Measurements from ENCODE around the gene C3orf20. TPM values are rescaled to one million over a fixed set of nuclear protein-coding genes. Genes with fewer than 3 reads are reported as not detected.

C3orf20 gene
- total RNA-seq, 3 donors from 2014 or later: 0.15 to 0.16 TPM; not detected in 1

DNA sequence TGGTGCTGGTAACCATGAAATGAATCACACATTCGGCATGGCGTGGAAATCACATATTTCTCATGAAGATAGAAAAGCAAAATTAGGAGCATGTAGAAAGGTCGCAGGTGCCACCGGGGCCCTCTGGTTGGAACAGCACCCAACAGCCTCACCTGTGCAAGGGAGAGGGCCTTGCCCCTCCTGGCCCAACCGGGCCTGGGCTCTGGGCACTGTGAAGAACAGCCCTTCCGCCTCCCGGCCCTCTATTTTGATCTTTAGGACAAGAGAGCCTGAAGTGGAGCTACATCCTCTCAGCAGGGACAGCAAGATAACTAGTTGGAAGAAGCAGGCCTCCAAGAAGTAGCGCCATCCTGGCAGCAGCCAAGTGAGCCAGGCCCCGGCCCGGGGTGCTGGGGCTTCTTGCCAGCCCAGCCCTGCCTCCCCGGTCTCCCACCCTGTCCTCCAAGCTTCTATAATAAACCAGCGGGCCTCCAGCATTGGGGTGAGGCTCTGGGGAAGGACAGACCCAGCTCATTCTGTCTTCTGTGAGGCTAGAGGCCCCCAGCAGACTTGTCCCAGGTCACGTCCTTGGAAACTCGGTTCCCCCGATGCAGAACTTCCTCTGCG is 97.7 kb downstream of the C3orf20 start:
- no peaks in the 10 kb centered on the region for H3K9me3 ChIP-seq
- intact Hi-C loops (cut with DNase I; ENCODE audit: low total_unique reads): no loop called here
- H3K36me3 ChIP-seq: no peaks in the 10 kb centered on the region
- TF ChIP-seq, protein P1, sequence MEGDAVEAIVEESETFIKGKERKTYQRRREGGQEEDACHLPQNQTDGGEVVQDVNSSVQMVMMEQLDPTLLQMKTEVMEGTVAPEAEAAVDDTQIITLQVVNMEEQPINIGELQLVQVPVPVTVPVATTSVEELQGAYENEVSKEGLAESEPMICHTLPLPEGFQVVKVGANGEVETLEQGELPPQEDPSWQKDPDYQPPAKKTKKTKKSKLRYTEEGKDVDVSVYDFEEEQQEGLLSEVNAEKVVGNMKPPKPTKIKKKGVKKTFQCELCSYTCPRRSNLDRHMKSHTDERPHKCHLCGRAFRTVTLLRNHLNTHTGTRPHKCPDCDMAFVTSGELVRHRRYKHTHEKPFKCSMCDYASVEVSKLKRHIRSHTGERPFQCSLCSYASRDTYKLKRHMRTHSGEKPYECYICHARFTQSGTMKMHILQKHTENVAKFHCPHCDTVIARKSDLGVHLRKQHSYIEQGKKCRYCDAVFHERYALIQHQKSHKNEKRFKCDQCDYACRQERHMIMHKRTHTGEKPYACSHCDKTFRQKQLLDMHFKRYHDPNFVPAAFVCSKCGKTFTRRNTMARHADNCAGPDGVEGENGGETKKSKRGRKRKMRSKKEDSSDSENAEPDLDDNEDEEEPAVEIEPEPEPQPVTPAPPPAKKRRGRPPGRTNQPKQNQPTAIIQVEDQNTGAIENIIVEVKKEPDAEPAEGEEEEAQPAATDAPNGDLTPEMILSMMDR (IDR thresholded peaks at IDR 0.05): no peak
- no peak for TF ChIP-seq POLR2A (IDR thresholded peaks at IDR 0.05)
- no peak for TF ChIP-seq POLR2AphosphoS5 (IDR thresholded peaks at IDR 0.05)
- H3K27me3 ChIP-seq: no peaks in the 10 kb centered on the region
- no peak overlapping the region for H3K4me3 ChIP-seq
- no peak overlapping the region for H3K27ac ChIP-seq
- DNase-seq (ENCODE audit: low spot score in 2 of 2): no peak
- H3K4me1 ChIP-seq: no peaks in the 10 kb centered on the region

DNA sequence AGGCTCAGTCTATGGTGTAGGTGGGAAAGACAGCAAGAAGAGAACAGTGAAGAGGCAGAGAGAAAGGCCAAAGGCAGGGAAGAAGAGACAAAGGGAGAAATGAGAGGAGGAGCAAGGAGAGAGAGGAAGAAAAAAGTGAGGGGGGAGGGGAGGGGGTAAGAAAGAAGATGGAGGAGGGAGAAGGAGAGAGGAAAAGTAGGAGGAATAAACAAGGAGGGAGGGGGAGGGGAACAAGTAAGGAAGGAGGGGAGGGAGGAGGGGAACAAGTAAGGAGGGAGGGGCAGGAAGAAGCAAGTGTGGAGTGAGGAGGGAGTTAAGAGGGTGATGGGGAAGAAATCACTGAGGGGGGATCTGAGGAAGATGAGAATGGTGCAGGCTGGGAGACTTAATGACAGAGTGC is 98.3 kb downstream of the C3orf20 start:
- TF ChIP-seq POLR2AphosphoS5 (IDR thresholded peaks at IDR 0.05) (no peak), POLR2A (IDR thresholded peaks at IDR 0.05) (no peak)
- TF ChIP-seq, protein P1 (IDR thresholded peaks at IDR 0.05): no peak
- intact Hi-C loops (cut with DNase I; ENCODE audit: low total_unique reads): no loop called here

DNA sequence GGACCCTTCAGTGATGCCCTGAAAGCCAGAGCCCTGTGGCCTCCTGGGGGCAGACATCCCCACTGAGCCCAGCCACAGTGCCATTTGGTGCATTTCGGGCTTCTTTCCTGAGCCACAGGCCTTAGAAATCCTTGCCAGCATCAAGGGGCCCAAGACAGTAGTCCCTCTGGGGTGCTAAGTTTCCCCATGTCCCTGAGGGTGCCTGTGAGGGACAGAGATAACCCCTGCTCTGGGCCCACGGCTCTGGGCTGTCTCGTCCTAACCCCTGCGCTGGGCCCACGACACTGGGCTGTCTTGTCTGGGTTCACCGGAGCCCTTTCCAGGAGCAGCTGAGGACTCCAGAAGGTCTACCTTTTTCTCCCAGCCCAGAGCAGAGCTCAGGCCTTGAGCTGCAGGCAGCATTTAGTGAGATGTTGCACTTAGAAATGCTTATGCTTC is 98.8 kb downstream of the C3orf20 start:
- TF ChIP-seq POLR2AphosphoS5 (IDR thresholded peaks at IDR 0.05) (no peak), POLR2A (IDR thresholded peaks at IDR 0.05) (no peak)
- TF ChIP-seq, protein P1 (IDR thresholded peaks at IDR 0.05): no peak
- Histone ChIP-seq H3K36me3 (no peaks in the 10 kb centered on the region), H3K4me3 (no peak overlapping the region), H3K27me3 (no peaks in the 10 kb centered on the region), H3K9me3 (peaks cover 0 to 6% of the 10 kb centered on the region in 2 donors), H3K27ac (no peak overlapping the region), H3K4me1 (no peaks in the 10 kb centered on the region)
- no peak for DNase-seq (ENCODE audit: low spot score in 2 of 2)
- intact Hi-C loops (cut with DNase I; ENCODE audit: low total_unique reads): no loop called here

More for the DNA sequence above, 98.3 kb downstream of the C3orf20 start:
- no peak overlapping the region for H3K4me3 ChIP-seq
- no peaks in the 10 kb centered on the region for H3K27me3 ChIP-seq
- no peak for DNase-seq (ENCODE audit: low spot score in 2 of 2)
- H3K27ac ChIP-seq: no peak overlapping the region
- peaks cover 0 to 1% of the 10 kb centered on the region in 2 donors for H3K9me3 ChIP-seq
- H3K36me3 ChIP-seq: no peaks in the 10 kb centered on the region
- H3K4me1 ChIP-seq: no peaks in the 10 kb centered on the region

DNA sequence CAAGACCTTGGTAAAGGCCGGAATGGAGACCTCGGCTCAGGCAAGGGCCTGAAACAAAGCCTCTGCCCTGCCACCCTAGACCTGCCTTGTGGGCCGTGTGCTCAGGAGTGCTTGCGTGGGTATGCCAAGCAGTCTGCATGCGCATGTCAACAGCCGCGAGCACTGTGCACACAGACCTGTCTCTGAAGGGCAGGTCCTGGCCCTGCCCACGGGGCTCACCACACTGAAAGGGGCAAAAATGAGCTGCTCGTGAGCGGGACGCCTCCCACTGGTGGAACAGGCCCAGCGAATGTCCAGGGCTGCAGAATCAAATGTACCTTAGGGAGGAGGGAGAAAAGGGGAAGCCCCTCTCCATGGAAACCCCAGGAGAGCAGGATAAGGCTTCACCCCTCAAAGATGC is 99.5 kb downstream of the C3orf20 start:
- H3K9me3 ChIP-seq: peaks cover 0 to 13% of the 10 kb centered on the region in 2 donors
- no peaks in the 10 kb centered on the region for H3K4me1 ChIP-seq
- no peak for DNase-seq (ENCODE audit: low spot score in 2 of 2)
- H3K4me3 ChIP-seq: no peak overlapping the region
- H3K27ac ChIP-seq: no peak overlapping the region
- no peak for TF ChIP-seq POLR2AphosphoS5 (IDR thresholded peaks at IDR 0.05)
- TF ChIP-seq, protein P1 (IDR thresholded peaks at IDR 0.05): no peak
- TF ChIP-seq POLR2A (IDR thresholded peaks at IDR 0.05): no peak
- H3K36me3 ChIP-seq: no peaks in the 10 kb centered on the region
- H3K27me3 ChIP-seq: no peaks in the 10 kb centered on the region
- intact Hi-C loops (cut with DNase I; ENCODE audit: low total_unique reads): no loop called here

DNA sequence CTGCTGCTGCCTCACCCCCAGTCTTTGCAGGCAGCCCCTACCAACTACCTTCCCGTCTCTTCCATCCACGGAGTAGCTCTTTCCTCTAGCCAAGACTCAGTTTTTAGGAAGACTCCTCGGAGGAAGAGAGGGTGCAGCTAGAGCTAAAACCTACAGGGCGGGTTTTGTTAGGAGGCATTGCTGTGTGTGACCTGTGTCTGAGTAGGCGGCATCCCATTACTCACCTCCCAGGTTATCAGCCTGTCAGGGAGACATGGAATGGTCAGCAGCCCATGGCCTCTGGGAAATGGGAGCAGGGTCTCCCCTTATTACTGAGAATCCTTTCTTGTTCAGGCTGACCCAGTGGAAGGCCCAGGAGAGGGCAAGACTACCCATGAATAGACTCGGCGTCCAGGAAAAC is 100.1 kb downstream of the C3orf20 start:
- Histone ChIP-seq H3K27me3 (no peaks in the 10 kb centered on the region), H3K36me3 (no peaks in the 10 kb centered on the region), H3K9me3 (peaks cover 0 to 17% of the 10 kb centered on the region in 2 donors), H3K4me3 (no peak overlapping the region), H3K4me1 (no peaks in the 10 kb centered on the region), H3K27ac (no peak overlapping the region)
- intact Hi-C loops (cut with DNase I; ENCODE audit: low total_unique reads): no loop called here
- TF ChIP-seq POLR2A (IDR thresholded peaks at IDR 0.05): no peak
- TF ChIP-seq, protein P1 (IDR thresholded peaks at IDR 0.05): no peak
- TF ChIP-seq POLR2AphosphoS5 (IDR thresholded peaks at IDR 0.05): no peak
- no peak for DNase-seq (ENCODE audit: low spot score in 2 of 2)
